ENCODE measurements around the gene TGM3.

DNA sequence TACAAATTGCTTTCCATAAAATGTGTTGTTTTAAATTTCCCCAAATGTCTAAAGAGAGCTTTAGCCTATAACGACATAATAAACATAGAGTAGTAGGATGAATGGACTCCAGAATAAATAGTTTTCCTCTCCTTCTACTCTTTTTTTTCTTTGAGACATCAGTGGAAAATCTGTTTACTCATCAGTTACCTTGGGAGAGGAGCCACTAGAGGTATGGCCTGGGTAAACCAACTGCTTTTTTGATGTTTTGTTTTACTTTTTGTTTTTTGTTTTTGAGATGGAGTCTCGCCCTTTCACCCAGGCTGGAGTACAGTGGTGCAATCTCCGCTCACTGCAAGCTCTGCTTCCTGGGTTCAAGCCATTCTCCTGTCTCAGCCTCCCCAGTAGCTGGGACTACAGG lies 8.3 kb upstream of the TGM3 start:
- TF ChIP-seq, protein P1, sequence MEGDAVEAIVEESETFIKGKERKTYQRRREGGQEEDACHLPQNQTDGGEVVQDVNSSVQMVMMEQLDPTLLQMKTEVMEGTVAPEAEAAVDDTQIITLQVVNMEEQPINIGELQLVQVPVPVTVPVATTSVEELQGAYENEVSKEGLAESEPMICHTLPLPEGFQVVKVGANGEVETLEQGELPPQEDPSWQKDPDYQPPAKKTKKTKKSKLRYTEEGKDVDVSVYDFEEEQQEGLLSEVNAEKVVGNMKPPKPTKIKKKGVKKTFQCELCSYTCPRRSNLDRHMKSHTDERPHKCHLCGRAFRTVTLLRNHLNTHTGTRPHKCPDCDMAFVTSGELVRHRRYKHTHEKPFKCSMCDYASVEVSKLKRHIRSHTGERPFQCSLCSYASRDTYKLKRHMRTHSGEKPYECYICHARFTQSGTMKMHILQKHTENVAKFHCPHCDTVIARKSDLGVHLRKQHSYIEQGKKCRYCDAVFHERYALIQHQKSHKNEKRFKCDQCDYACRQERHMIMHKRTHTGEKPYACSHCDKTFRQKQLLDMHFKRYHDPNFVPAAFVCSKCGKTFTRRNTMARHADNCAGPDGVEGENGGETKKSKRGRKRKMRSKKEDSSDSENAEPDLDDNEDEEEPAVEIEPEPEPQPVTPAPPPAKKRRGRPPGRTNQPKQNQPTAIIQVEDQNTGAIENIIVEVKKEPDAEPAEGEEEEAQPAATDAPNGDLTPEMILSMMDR (IDR thresholded peaks at IDR 0.05) = no peak
- TF ChIP-seq POLR2A (IDR thresholded peaks at IDR 0.05) = no peak
